ENCODE data around the gene LMTK2. TPM values are rescaled to one million over a fixed set of nuclear protein-coding genes. Genes with fewer than 3 reads are reported as not detected.

Gene LMTK2
- total RNA-seq, 1 experiment from 2014 or later, result 17.8 TPM

DNA sequence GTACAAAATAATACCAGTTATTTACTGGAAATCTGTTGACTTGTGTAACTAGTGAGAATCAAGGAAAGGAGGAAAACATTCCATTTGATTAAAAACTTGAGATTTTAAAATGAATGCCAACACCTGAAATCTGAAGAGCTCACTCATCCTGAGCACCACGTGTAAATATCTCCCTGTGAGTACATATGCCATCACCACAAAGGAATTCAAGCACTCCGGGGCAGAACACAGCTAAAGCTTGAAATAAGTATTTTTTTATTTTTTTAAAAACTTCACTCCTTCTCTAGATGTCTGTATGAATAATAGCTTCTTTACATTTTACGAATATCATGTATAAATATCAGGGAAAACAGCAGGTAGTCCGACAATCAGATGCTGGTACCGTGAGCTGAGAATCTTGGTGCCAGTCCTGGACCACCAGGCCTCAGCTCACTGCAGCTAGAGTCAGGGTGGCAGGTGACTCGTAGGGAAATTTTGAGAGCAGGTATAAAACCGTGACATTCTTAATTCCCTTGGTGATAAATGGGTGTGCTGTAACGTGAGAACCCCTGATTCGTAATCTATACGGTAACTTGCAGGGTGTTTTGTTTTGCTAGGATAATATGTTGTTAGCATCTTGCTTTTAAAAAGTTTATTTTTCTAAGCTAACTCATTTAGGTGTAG, 12.7 kb downstream of the LMTK2 start:
- Histone ChIP-seq H3K4me1 (ENCODE audit: control insufficient read depth in 1 of 2, insufficient read depth in 2 of 2, low read length in 2 of 2) (peaks cover 6 to 21% of the 10 kb centered on the region in 2 experiments), H3K27ac (ENCODE audit: low read depth, low read length) (peak overlapping the region; percentile 25; the same call in 1 of the 2 replicates), H2AFZ (ENCODE audit: low read depth, low read length, poor library complexity, severe bottlenecking) (no peak overlapping the region), H3K4me2 (ENCODE audit: low read length) (peak overlapping the region; percentile 10), H4K20me1 (ENCODE audit: insufficient read depth) (no peaks in the 10 kb centered on the region; the same call in 1 of the 2 replicates), H3K27me3 (ENCODE audit: insufficient read depth, low read length) (no peaks in the 10 kb centered on the region), H3K79me2 (ENCODE audit: insufficient read depth, low read length) (peaks cover 66% of the 10 kb centered on the region), H3K36me3 (ENCODE audit: control insufficient read depth in 1 of 2, insufficient read depth in 2 of 2, low read length in 2 of 2) (no peaks in the 10 kb centered on the region), H3K4me3 (replicated peaks in 1 of 2; ENCODE audit: low read depth in 1 of 2, low read length in 2 of 2) (no peak overlapping the region), H3K9me2 (ENCODE audit: insufficient read depth) (no peaks in the 10 kb centered on the region), H3K9me3 (ENCODE audit: control insufficient read depth in 1 of 2, insufficient read depth in 1 of 2, low read depth in 1 of 2, low read length in 2 of 2) (no peaks in the 10 kb centered on the region), H3K9ac (ENCODE audit: low read length) (no peak overlapping the region)
- ATAC-seq (peak; percentile 74), DNase-seq (ENCODE audit: low read depth, low spot score) (no peak)
- ChIA-PET POLR2A (no interaction called here), RAD21 (ENCODE audit: low non-redundant PET in 1 of 2, low total read pairs in 2 of 2, uncharacterized antibody in 2 of 2, unreplicated experiment in 2 of 2) (no interaction called here), CTCF (interaction anchor here (0.8 to 1.5 kb wide), 3 partner anchors 47 to 98 kb away, joined by 3 to 7 read pairs (median 4); no protein-coding TSS in a partner anchor)
- no TSS peak for BruUV-seq (replicated peaks)
- TF ChIP-seq, protein P1, sequence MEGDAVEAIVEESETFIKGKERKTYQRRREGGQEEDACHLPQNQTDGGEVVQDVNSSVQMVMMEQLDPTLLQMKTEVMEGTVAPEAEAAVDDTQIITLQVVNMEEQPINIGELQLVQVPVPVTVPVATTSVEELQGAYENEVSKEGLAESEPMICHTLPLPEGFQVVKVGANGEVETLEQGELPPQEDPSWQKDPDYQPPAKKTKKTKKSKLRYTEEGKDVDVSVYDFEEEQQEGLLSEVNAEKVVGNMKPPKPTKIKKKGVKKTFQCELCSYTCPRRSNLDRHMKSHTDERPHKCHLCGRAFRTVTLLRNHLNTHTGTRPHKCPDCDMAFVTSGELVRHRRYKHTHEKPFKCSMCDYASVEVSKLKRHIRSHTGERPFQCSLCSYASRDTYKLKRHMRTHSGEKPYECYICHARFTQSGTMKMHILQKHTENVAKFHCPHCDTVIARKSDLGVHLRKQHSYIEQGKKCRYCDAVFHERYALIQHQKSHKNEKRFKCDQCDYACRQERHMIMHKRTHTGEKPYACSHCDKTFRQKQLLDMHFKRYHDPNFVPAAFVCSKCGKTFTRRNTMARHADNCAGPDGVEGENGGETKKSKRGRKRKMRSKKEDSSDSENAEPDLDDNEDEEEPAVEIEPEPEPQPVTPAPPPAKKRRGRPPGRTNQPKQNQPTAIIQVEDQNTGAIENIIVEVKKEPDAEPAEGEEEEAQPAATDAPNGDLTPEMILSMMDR (IDR thresholded peaks at IDR 0.05 in 2 of 3, conservative IDR thresholded peaks at IDR 0.05 in 1 of 3; ENCODE audit: borderline replicate concordance in 1 of 3, insufficient read depth in 1 of 3, low read depth in 2 of 3, low read length in 2 of 3), result no peak
- TF ChIP-seq CEBPB (IDR thresholded peaks at IDR 0.05; ENCODE audit: low read depth) (no peak), ZFX (IDR thresholded peaks at IDR 0.05) (no peak), POLR2A (IDR thresholded peaks at IDR 0.05; ENCODE audit: borderline replicate concordance, extremely low read depth, insufficient read depth, insufficient read length) (no peak)
- intact Hi-C loops (cut with micrococcal nuclease), result no loop called here

DNA sequence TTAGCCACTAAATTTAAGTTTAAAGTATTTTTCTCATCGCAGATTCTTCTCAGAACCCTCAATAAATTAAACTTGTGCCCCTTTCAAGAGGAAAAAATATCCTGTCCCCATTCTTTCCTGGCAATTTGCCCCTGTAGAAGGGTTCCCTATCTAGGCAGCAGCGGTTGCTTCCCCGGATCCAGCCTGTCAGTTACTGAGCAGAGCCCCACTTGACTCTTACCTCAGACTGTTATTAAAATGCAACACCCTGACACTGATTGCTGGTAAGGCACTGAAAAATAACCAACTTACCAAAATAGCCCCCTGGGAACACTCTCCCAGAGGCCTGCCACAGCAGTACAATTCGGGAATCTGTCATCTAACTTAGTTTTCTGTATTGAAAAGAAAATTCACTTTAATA, 13.9 kb downstream of the LMTK2 start:
- intact Hi-C loops (cut with micrococcal nuclease), result no loop called here
- RAD21 ChIA-PET (ENCODE audit: low non-redundant PET in 1 of 2, low total read pairs in 2 of 2, uncharacterized antibody in 2 of 2, unreplicated experiment in 2 of 2), result no interaction called here
- BruUV-seq (replicated peaks), result no TSS peak
- POLR2A ChIA-PET, result no interaction called here
- Histone ChIP-seq H3K27me3 (ENCODE audit: insufficient read depth, low read length) (no peaks in the 10 kb centered on the region), H3K27ac (ENCODE audit: low read depth, low read length) (no peak overlapping the region), H3K4me1 (ENCODE audit: control insufficient read depth in 1 of 2, insufficient read depth in 2 of 2, low read length in 2 of 2) (peaks cover 6 to 21% of the 10 kb centered on the region in 2 experiments), H3K36me3 (ENCODE audit: control insufficient read depth in 1 of 2, insufficient read depth in 2 of 2, low read length in 2 of 2) (no peaks in the 10 kb centered on the region), H3K79me2 (ENCODE audit: insufficient read depth, low read length) (peaks cover 56% of the 10 kb centered on the region), H4K20me1 (ENCODE audit: insufficient read depth) (no peaks in the 10 kb centered on the region; the same call in 1 of the 2 replicates), H2AFZ (ENCODE audit: low read depth, low read length, poor library complexity, severe bottlenecking) (no peak overlapping the region), H3K4me2 (ENCODE audit: low read length) (no peak overlapping the region), H3K9me3 (ENCODE audit: control insufficient read depth in 1 of 2, insufficient read depth in 1 of 2, low read depth in 1 of 2, low read length in 2 of 2) (no peaks in the 10 kb centered on the region), H3K9me2 (ENCODE audit: insufficient read depth) (no peaks in the 10 kb centered on the region), H3K4me3 (replicated peaks in 1 of 2; ENCODE audit: low read depth in 1 of 2, low read length in 2 of 2) (no peak overlapping the region), H3K9ac (ENCODE audit: low read length) (no peak overlapping the region)
- CTCF ChIA-PET, result interaction anchor here (1.5 to 1.6 kb wide), 2 partner anchors 14 to 46 kb away, joined by 3 to 7 read pairs; partner anchors contain the start of gene LMTK2
- no peak for DNase-seq (ENCODE audit: low read depth, low spot score)
- no peak for ATAC-seq
- TF ChIP-seq JUND (IDR thresholded peaks at IDR 0.05) (no peak), POLR2A (IDR thresholded peaks at IDR 0.05; ENCODE audit: borderline replicate concordance, extremely low read depth, insufficient read depth, insufficient read length) (no peak), CBX3 (IDR thresholded peaks at IDR 0.05; ENCODE audit: low read depth) (no peak), TCF7L2 (IDR thresholded peaks at IDR 0.05; ENCODE audit: borderline replicate concordance, extremely low read depth, insufficient read depth, insufficient read length) (no peak), POLR2AphosphoS5 (IDR thresholded peaks at IDR 0.05; ENCODE audit: low read depth, low read length) (no peak), ZNF274 (IDR thresholded peaks at IDR 0.05; ENCODE audit: low read depth, low read length) (no peak)
- TF ChIP-seq, protein P2, sequence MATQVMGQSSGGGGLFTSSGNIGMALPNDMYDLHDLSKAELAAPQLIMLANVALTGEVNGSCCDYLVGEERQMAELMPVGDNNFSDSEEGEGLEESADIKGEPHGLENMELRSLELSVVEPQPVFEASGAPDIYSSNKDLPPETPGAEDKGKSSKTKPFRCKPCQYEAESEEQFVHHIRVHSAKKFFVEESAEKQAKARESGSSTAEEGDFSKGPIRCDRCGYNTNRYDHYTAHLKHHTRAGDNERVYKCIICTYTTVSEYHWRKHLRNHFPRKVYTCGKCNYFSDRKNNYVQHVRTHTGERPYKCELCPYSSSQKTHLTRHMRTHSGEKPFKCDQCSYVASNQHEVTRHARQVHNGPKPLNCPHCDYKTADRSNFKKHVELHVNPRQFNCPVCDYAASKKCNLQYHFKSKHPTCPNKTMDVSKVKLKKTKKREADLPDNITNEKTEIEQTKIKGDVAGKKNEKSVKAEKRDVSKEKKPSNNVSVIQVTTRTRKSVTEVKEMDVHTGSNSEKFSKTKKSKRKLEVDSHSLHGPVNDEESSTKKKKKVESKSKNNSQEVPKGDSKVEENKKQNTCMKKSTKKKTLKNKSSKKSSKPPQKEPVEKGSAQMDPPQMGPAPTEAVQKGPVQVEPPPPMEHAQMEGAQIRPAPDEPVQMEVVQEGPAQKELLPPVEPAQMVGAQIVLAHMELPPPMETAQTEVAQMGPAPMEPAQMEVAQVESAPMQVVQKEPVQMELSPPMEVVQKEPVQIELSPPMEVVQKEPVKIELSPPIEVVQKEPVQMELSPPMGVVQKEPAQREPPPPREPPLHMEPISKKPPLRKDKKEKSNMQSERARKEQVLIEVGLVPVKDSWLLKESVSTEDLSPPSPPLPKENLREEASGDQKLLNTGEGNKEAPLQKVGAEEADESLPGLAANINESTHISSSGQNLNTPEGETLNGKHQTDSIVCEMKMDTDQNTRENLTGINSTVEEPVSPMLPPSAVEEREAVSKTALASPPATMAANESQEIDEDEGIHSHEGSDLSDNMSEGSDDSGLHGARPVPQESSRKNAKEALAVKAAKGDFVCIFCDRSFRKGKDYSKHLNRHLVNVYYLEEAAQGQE (IDR thresholded peaks at IDR 0.05; ENCODE audit: low read depth), result no peak
- TF ChIP-seq, protein P3, sequence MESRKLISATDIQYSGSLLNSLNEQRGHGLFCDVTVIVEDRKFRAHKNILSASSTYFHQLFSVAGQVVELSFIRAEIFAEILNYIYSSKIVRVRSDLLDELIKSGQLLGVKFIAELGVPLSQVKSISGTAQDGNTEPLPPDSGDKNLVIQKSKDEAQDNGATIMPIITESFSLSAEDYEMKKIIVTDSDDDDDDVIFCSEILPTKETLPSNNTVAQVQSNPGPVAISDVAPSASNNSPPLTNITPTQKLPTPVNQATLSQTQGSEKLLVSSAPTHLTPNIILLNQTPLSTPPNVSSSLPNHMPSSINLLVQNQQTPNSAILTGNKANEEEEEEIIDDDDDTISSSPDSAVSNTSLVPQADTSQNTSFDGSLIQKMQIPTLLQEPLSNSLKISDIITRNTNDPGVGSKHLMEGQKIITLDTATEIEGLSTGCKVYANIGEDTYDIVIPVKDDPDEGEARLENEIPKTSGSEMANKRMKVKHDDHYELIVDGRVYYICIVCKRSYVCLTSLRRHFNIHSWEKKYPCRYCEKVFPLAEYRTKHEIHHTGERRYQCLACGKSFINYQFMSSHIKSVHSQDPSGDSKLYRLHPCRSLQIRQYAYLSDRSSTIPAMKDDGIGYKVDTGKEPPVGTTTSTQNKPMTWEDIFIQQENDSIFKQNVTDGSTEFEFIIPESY (IDR thresholded peaks at IDR 0.05; ENCODE audit: extremely low read depth, insufficient replicate concordance, low read length), result no peak

All from HCT116 (cell line).